Trophoblast cell (in vitro differentiated cells and primary cell): ENCODE measurements around the gene CPT1A.

Experiments
- DNase-seq, 2 donors: peaks; one replicate each; pipeline ENCODE4 v3.0.0-alpha.2; 2016
- H2AFZ ChIP-seq: 2 replicates; pipeline ENCODE4 v1.6.1; 2013; ENCODE audit warnings: low read length, moderate library complexity, mild to moderate bottlenecking; ENCODE audit not compliant: insufficient read depth, poor library complexity
- H2AK5ac ChIP-seq: 2 replicates; pipeline ENCODE4 v1.6.1; 2013; ENCODE audit warnings: mild to moderate bottlenecking, low read length
- H2BK120ac ChIP-seq: 2 replicates; pipeline ENCODE4 v1.6.1; 2013; ENCODE audit warnings: low read length, mild to moderate bottlenecking, moderate library complexity; ENCODE audit not compliant: insufficient read depth, poor library complexity
- H2BK12ac ChIP-seq: 2 replicates; pipeline ENCODE4 v1.6.1; 2013; ENCODE audit warnings: mild to moderate bottlenecking, low read length, moderate library complexity
- H2BK5ac ChIP-seq: 2 replicates; pipeline ENCODE4 v1.6.1; 2013; ENCODE audit warnings: low read length, low read depth, moderate library complexity, mild to moderate bottlenecking; ENCODE audit not compliant: poor library complexity
- H3K14ac ChIP-seq: 2 replicates; pipeline ENCODE4 v1.6.1; 2013; ENCODE audit warnings: mild to moderate bottlenecking, low read length
- H3K18ac ChIP-seq: 2 replicates; pipeline ENCODE4 v1.6.1; 2013; ENCODE audit warnings: mild to moderate bottlenecking, low read length
- H3K23ac ChIP-seq: 2 replicates; pipeline ENCODE4 v1.6.1; 2013; ENCODE audit warnings: low read length
- H3K27ac ChIP-seq: 2 replicates; pipeline ENCODE4 v1.5.1; 2013; ENCODE audit warnings: low read depth, mild to moderate bottlenecking, inconsistent platforms, low read length, moderate library complexity
- H3K27me3 ChIP-seq: 2 replicates; pipeline ENCODE4 v1.6.1; 2013; ENCODE audit warnings: inconsistent platforms, mild to moderate bottlenecking, low read length, moderate library complexity; ENCODE audit not compliant: insufficient read depth
- H3K36me3 ChIP-seq, 2 experiments: 1 replicate in 1 of 2; 2 replicates in 1 of 2; pipeline ENCODE4 v1.6.1; 2013; ENCODE audit warnings: low read length in 2 of 2, mild to moderate bottlenecking in 2 of 2, moderate library complexity in 1 of 2; ENCODE audit not compliant: insufficient read depth in 2 of 2, control insufficient read depth in 1 of 2
- H3K4ac ChIP-seq: 2 replicates; pipeline ENCODE4 v1.6.1; 2013; ENCODE audit warnings: low read depth, mild to moderate bottlenecking, low read length, moderate library complexity
- H3K4me1 ChIP-seq, 2 experiments: 1 replicate in 1 of 2; 2 replicates in 1 of 2; pipeline ENCODE4 v1.6.1; 2013; ENCODE audit warnings: low read length in 2 of 2, mild to moderate bottlenecking in 2 of 2, moderate library complexity in 1 of 2; ENCODE audit not compliant: insufficient read depth in 2 of 2, control insufficient read depth in 1 of 2
- H3K4me2 ChIP-seq: 2 replicates; pipeline ENCODE4 v1.6.1; 2013; ENCODE audit warnings: inconsistent platforms, mild to moderate bottlenecking, low read length, moderate library complexity
- H3K4me3 ChIP-seq: 2 replicates; pipeline ENCODE4 v1.5.1; 2013; ENCODE audit warnings: mild to moderate bottlenecking, low read depth, low read length, inconsistent platforms
- H3K79me1 ChIP-seq: one replicate; pipeline ENCODE4 v1.6.1; 2013; ENCODE audit warnings: low read length
- H3K79me2 ChIP-seq: 2 replicates; pipeline ENCODE4 v1.6.1; 2013; ENCODE audit warnings: low read length, mild to moderate bottlenecking; ENCODE audit not compliant: control insufficient read depth, insufficient read depth, poor library complexity
- H3K9ac ChIP-seq: 2 replicates; pipeline ENCODE4 v1.6.1; 2013; ENCODE audit warnings: mild to moderate bottlenecking, low read length
- H3K9me3 ChIP-seq: 2 replicates; pipeline ENCODE4 v1.6.1; 2013; ENCODE audit warnings: low read depth, mild to moderate bottlenecking, control low read depth, inconsistent platforms, low read length; ENCODE audit not compliant: insufficient read depth
- H4K12ac ChIP-seq: 2 replicates; pipeline ENCODE4 v1.6.1; 2013; ENCODE audit warnings: low read depth, mild to moderate bottlenecking, low read length, moderate library complexity
- H4K8ac ChIP-seq: 2 replicates; pipeline ENCODE4 v1.6.1; 2013; ENCODE audit warnings: low read depth, mild to moderate bottlenecking, low read length, moderate library complexity
- H4K91ac ChIP-seq: one replicate; pipeline ENCODE4 v1.6.1; 2013; ENCODE audit warnings: low read depth, mild to moderate bottlenecking, low read length, moderate library complexity
- WGBS: extraction: QIAGEN DNeasy Blood & Tissue Kit; methylation state at CpG from one replicate; pipeline ENCODE4 v1.1.7; 2013; ENCODE audit warnings: missing lambda C conversion rate; ENCODE audit not compliant: insufficient read length, insufficient coverage; ENCODE audit errors: extremely low coverage; 5-methylcytosine and 5-hydroxymethylcytosine counted together

The CPT1A gene

DNA sequence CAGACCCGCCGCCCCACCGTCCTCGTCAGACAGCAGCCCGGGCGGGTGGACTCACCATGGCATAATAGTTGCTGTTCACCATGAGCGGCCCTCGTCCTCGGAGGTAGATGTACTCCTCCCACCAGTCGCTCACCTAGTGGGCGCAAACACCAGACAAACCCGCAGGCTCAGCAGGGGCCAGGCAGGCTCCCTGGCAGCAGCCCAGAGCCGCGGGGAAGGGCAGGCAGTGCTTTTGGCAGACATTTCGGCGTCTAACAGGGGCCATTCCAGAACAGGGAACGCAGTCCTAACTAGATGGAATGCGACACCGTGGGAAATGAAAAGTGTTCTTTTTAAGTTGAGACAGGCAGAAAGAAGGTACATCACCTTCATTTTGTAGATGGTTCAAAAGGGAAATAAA lies 44.9 kb downstream of the CPT1A start:
- no peak overlapping the region for H3K18ac ChIP-seq
- H3K36me3 ChIP-seq = no peaks in the 10 kb centered on the region
- no peak overlapping the region for H2BK12ac ChIP-seq
- H2AFZ ChIP-seq = no peak overlapping the region
- peaks cover 1% of the 10 kb centered on the region for H3K9me3 ChIP-seq
- no peak overlapping the region for H2AK5ac ChIP-seq
- H3K4me3 ChIP-seq = no peak overlapping the region
- H3K79me1 ChIP-seq = no peaks in the 10 kb centered on the region
- H4K12ac ChIP-seq = no peak overlapping the region
- H3K4me2 ChIP-seq = no peak overlapping the region
- no peak overlapping the region for H3K9ac ChIP-seq
- no peak for DNase-seq
- no peak overlapping the region for H3K4ac ChIP-seq
- H3K27me3 ChIP-seq = no peaks in the 10 kb centered on the region
- no CpG with 5 or more reads among the region's 19 CpGs for WGBS
- peaks cover 2 to 3% of the 10 kb centered on the region in 2 experiments for H3K4me1 ChIP-seq
- H3K14ac ChIP-seq = no peak overlapping the region
- no peak overlapping the region for H3K23ac ChIP-seq
- H3K27ac ChIP-seq = no peak overlapping the region
- no peak overlapping the region for H2BK5ac ChIP-seq
- H2BK120ac ChIP-seq = no peak overlapping the region
- no peak overlapping the region for H4K91ac ChIP-seq
- no peak overlapping the region for H4K8ac ChIP-seq
- H3K79me2 ChIP-seq = no peaks in the 10 kb centered on the region

DNA sequence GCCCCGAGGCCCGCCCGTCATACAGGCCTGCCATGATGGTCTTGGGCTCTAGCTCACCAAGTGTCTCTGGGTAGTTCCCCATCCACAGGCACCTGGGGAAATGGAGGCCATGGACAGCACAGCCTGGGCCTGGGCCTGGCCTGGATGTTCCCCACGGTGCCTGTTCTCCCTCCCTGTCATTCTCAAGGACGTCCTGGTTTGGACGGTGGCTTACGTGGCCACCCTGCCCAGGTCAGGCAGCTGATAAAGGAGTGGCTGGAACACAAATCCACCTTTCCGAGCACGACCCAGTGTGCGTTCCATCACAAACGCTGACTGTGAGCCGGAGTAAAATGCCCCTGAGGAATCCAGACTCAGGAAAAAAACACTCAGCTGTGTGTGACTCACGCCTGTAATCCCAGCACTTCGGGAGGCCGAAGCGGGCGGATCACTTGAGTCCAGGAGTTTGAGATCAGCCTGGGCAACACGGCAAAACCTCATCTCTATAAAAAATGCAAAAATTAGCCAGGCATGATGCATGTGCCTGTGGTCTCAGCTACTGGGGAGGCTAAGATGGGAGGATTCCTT lies 49.2 kb downstream of the CPT1A start:
- Histone ChIP-seq H3K27ac (no peak overlapping the region), H3K9ac (no peak overlapping the region), H3K4me3 (no peak overlapping the region), H4K12ac (no peak overlapping the region), H3K79me1 (no peaks in the 10 kb centered on the region), H3K27me3 (no peaks in the 10 kb centered on the region), H3K4me1 (peaks cover 2 to 3% of the 10 kb centered on the region in 2 experiments), H4K91ac (no peak overlapping the region), H2BK5ac (no peak overlapping the region), H3K9me3 (no peaks in the 10 kb centered on the region), H3K4ac (no peak overlapping the region), H2BK120ac (no peak overlapping the region), H3K36me3 (no peaks in the 10 kb centered on the region), H2AFZ (no peak overlapping the region), H4K8ac (no peak overlapping the region), H3K23ac (no peak overlapping the region), H2AK5ac (no peak overlapping the region), H3K18ac (no peak overlapping the region), H2BK12ac (no peak overlapping the region), H3K79me2 (no peaks in the 10 kb centered on the region), H3K14ac (no peak overlapping the region), H3K4me2 (no peak overlapping the region)
- WGBS = no CpG with 5 or more reads among the region's 18 CpGs
- peak; percentile 73 to 83 for DNase-seq

- H2BK120ac ChIP-seq = no peak overlapping the region
- H2BK12ac ChIP-seq = no peak overlapping the region
- no peak overlapping the region for H3K14ac ChIP-seq
- no peak overlapping the region for H4K8ac ChIP-seq
- H3K79me2 ChIP-seq = no peaks in the 10 kb centered on the region
- H3K4me1 ChIP-seq = no peaks in the 10 kb centered on the region
- DNase-seq = no peak
- no peaks in the 10 kb centered on the region for H3K27me3 ChIP-seq
- no peak overlapping the region for H3K4me2 ChIP-seq
- H3K4me3 ChIP-seq = no peak overlapping the region
- no peak overlapping the region for H3K4ac ChIP-seq
- no peaks in the 10 kb centered on the region for H3K36me3 ChIP-seq
- H3K79me1 ChIP-seq = no peaks in the 10 kb centered on the region
- no CpG with 5 or more reads among the region's 16 CpGs for WGBS
- H2BK5ac ChIP-seq = no peak overlapping the region
- H3K9ac ChIP-seq = no peak overlapping the region
- no peak overlapping the region for H2AK5ac ChIP-seq
- no peak overlapping the region for H3K27ac ChIP-seq
- H3K23ac ChIP-seq = no peak overlapping the region
- no peaks in the 10 kb centered on the region for H3K9me3 ChIP-seq
- no peak overlapping the region for H2AFZ ChIP-seq
- no peak overlapping the region for H3K18ac ChIP-seq
- H4K91ac ChIP-seq = no peak overlapping the region
- H4K12ac ChIP-seq = no peak overlapping the region
These were observed 57.1 kb downstream of the CPT1A start for GRCh38 chr11:68784653-68785052.

DNA sequence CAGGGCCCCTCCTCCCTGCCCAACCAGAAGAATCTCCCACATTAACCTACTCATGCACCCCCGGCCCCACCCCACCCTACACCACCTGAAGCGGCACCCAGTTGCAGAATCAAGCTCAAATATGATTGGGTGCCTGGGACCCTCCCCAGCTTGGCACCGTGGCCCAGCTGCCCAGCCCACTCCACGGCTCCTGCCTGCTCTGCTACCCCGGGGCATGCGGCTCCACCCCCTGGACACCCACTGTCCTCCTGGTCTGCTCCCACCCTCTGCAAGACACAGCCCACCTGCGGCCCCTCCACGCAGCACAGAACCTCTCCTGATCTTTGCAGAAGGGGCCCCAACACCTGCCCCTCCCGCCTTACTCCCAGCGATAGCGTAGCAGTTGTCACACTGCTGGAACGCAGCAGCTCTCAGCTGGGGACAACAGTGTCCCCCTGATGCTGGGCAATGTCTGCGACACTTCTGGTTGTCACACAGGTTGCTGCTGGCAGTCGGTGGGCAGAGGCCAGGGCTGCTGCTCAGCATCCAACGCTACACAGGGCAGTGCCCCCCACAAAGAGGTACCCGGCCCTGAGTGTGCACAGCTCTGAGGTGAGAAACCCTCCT lies 58.4 kb downstream of the CPT1A start:
- H4K12ac ChIP-seq = no peak overlapping the region
- no CpG with 5 or more reads among the region's 16 CpGs for WGBS
- DNase-seq = no peak

More for the DNA sequence above, 58.4 kb downstream of the CPT1A start:
- H3K27me3 ChIP-seq = no peaks in the 10 kb centered on the region
- no peak overlapping the region for H2BK12ac ChIP-seq
- H4K91ac ChIP-seq = no peak overlapping the region
- H2BK5ac ChIP-seq = no peak overlapping the region
- no peak overlapping the region for H2AK5ac ChIP-seq
- H3K4me1 ChIP-seq = no peaks in the 10 kb centered on the region
- H3K27ac ChIP-seq = no peak overlapping the region
- H3K4ac ChIP-seq = no peak overlapping the region
- no peak overlapping the region for H4K8ac ChIP-seq
- H3K79me1 ChIP-seq = no peaks in the 10 kb centered on the region
- H3K4me3 ChIP-seq = no peak overlapping the region
- no peaks in the 10 kb centered on the region for H3K36me3 ChIP-seq
- H2AFZ ChIP-seq = no peak overlapping the region
- no peaks in the 10 kb centered on the region for H3K79me2 ChIP-seq
- no peak overlapping the region for H3K9ac ChIP-seq
- no peak overlapping the region for H3K4me2 ChIP-seq
- no peak overlapping the region for H3K14ac ChIP-seq
- no peak overlapping the region for H2BK120ac ChIP-seq
- no peak overlapping the region for H3K23ac ChIP-seq
- H3K18ac ChIP-seq = no peak overlapping the region
- no peaks in the 10 kb centered on the region for H3K9me3 ChIP-seq
